Keratinocyte (primary cell): Measurements from ENCODE around the gene OSGIN1.

ENCODE experiments used
- EZH2 ChIP-seq: IDR thresholded peaks from one replicate; pipeline ENCODE4 v1.6.1; 2012; ENCODE audit warnings: inconsistent platforms, mild to moderate bottlenecking, low read length, moderate library complexity
- TF ChIP-seq, protein P1 (sequence below), 3 experiments: IDR thresholded peaks in 1 of 3; conservative IDR thresholded peaks in 1 of 3; optimal IDR thresholded peaks in 1 of 3; 2 replicates in 2 of 3; 3 replicates in 1 of 3; pipeline versions ENCODE3 to v1.5.1; 2011; ENCODE audit warnings: low read length in 3 of 3, mild to moderate bottlenecking in 3 of 3, moderate library complexity in 2 of 3, control low read depth in 1 of 3, inconsistent platforms in 1 of 3; ENCODE audit not compliant: insufficient read depth in 2 of 3; ENCODE audit errors: extremely low read depth in 1 of 3

DNA sequence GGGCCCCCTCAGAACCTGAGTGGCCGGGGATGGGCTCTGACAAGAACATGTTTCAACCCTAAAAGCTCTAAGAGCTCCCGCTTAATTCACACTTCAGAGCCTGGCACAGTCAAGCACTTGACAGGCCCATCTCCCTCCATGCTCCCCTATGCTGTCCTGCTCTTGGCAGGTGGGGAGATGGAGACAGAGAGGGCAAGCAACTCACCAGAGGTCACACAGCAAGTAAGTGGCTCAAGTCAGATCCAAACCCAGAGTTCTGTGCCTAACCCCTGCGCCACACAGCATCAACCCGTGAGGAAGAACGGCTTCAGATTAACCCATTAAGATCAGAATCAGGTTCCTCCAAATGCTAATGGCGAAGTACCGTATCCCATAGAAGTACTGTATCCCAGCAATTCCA, 51.4 kb downstream of the OSGIN1 start:
- TF ChIP-seq, protein P1, sequence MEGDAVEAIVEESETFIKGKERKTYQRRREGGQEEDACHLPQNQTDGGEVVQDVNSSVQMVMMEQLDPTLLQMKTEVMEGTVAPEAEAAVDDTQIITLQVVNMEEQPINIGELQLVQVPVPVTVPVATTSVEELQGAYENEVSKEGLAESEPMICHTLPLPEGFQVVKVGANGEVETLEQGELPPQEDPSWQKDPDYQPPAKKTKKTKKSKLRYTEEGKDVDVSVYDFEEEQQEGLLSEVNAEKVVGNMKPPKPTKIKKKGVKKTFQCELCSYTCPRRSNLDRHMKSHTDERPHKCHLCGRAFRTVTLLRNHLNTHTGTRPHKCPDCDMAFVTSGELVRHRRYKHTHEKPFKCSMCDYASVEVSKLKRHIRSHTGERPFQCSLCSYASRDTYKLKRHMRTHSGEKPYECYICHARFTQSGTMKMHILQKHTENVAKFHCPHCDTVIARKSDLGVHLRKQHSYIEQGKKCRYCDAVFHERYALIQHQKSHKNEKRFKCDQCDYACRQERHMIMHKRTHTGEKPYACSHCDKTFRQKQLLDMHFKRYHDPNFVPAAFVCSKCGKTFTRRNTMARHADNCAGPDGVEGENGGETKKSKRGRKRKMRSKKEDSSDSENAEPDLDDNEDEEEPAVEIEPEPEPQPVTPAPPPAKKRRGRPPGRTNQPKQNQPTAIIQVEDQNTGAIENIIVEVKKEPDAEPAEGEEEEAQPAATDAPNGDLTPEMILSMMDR (optimal IDR thresholded peaks at IDR 0.05 in 1 of 3, IDR thresholded peaks at IDR 0.05 in 1 of 3, conservative IDR thresholded peaks at IDR 0.05 in 1 of 3; ENCODE audit: extremely low read depth in 1 of 3, insufficient read depth in 2 of 3, low read length in 3 of 3) = no peak
- TF ChIP-seq EZH2 = no peak
